Activated CD4-positive, alpha-beta T cell treated with anti-CD3 and anti-CD28 coated beads for 36 hours (primary cell): ENCODE measurements around the gene CCDC34. TPM values are rescaled to one million over a fixed set of nuclear protein-coding genes. Genes with fewer than 3 reads are reported as not detected.
"Not testable (repeated sequence)": the region's sequence is repeated elsewhere in the genome, so short reads cannot be mapped to it uniquely, and the experiment has no call there.

Experiments
- ATAC-seq: fragments of 200-7000 bp; cut with Tn5 transposase; one replicate; pipeline ENCODE4 v1.10.0; 2021; ENCODE audit warnings: mild to moderate bottlenecking, moderate library complexity
- CTCF ChIA-PET: fragments of 350-600 bp; sonication (Branson Sonifier 250); formaldehyde crosslinking; loops from one replicate; lab custom pipeline; 2021; ENCODE audit warnings: antibody characterized with exemption; lab: Charles Lee
- POLR2A ChIA-PET: fragments of 350-600 bp; sonication (Branson Sonifier 250); formaldehyde crosslinking; loops from one replicate; lab custom pipeline; 2021; ENCODE audit warnings: antibody characterized with exemption, inconsistent platforms; lab: Charles Lee
- DNase-seq: peaks from one replicate; pipeline ENCODE4 v3.0.0-alpha.2; 2020
- H3K27ac Mint-ChIP-seq: one replicate; pipeline ENCODE4 v1.8.0; 2021; ENCODE audit warnings: mixed read lengths
- H3K27me3 Mint-ChIP-seq: one replicate; pipeline ENCODE4 v1.8.0; 2021; ENCODE audit warnings: mixed read lengths
- H3K36me3 Mint-ChIP-seq: one replicate; pipeline ENCODE4 v1.8.0; 2021; ENCODE audit warnings: low read depth, mixed read lengths
- H3K4me1 Mint-ChIP-seq: one replicate; pipeline ENCODE4 v1.8.0; 2021; ENCODE audit warnings: mixed read lengths
- H3K4me3 Mint-ChIP-seq: one replicate; pipeline ENCODE4 v1.8.0; 2021; ENCODE audit warnings: mild to moderate bottlenecking, moderate library complexity, mixed read lengths
- H3K9me3 Mint-ChIP-seq: one replicate; pipeline ENCODE4 v1.8.0; 2021; ENCODE audit warnings: low read depth, mixed read lengths
- intact Hi-C, 2 experiments: fragments of 100-400 bp; cut with DNase I in 1 of 2; cut with micrococcal nuclease in 1 of 2; formaldehyde crosslinking; loops; one replicate each; pipeline versions ENCODE4 v1.14.2 to v1.15.1; 2022 to 2024; cut with DNase I, micrococcal nuclease
- total RNA-seq, 2 experiments: library from RNA; stranded (reverse); gene quantifications; one replicate each; pipeline ENCODE4 v1.2.3, GENCODE V29; 2021

Gene CCDC34
- total RNA-seq, 2 experiments from 2014 or later: 24.6 to 42.4 TPM

- Mint-ChIP-seq H3K4me1 (peaks cover 10% of the 10 kb centered on the region), H3K27me3 (no peaks in the 10 kb centered on the region), H3K27ac (no peak overlapping the region), H3K4me3 (no peak overlapping the region), H3K9me3 (no peaks in the 10 kb centered on the region), H3K36me3 (no peaks in the 10 kb centered on the region)
- ChIA-PET POLR2A (no interaction called here), CTCF (no interaction called here)
- DNase-seq: no peak
- ATAC-seq: no peak
- intact Hi-C loops: no loop called here
Observed at GRCh38 chr11:27356624-27357222, 6.3 kb downstream of the CCDC34 start.

DNA sequence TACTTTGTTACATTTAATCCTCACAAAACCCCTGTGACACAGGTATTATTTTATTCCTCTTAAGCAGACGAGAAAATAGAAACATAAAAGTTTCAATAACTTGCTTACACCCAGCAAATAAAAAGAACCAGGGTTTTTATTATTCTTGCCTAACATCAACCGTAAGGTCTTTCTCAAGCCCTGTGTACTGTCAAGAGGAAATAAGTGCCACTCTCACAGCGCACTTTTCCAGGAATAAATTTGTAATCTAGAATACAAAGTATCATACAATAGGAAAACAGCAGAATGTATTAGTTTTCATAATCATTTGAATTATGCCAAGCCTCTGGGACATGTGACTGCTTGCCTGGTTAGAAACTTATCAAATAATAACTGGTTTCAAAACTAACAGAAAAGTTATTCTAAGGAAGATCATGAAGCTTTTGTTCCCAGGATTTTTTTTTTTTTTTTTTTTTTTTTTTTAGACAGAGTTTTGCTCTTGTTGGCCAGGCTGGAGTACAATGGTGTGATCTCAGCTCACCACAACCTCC lies 7.4 kb downstream of the CCDC34 start:
- no peaks in the 10 kb centered on the region for H3K9me3 Mint-ChIP-seq
- ChIA-PET POLR2A (no interaction called here), CTCF (no interaction called here)
- H3K36me3 Mint-ChIP-seq: no peaks in the 10 kb centered on the region
- DNase-seq: no peak
- no peaks in the 10 kb centered on the region for H3K27me3 Mint-ChIP-seq
- H3K4me1 Mint-ChIP-seq: peaks cover 6% of the 10 kb centered on the region
- intact Hi-C loops: no loop called here
- no peak overlapping the region for H3K27ac Mint-ChIP-seq
- no peak for ATAC-seq
- no peak overlapping the region for H3K4me3 Mint-ChIP-seq

- peaks cover 6% of the 10 kb centered on the region for H3K4me1 Mint-ChIP-seq
- no peaks in the 10 kb centered on the region for H3K9me3 Mint-ChIP-seq
- no peak overlapping the region for H3K27ac Mint-ChIP-seq
- no peaks in the 10 kb centered on the region for H3K27me3 Mint-ChIP-seq
- intact Hi-C loops: no loop called here
- ChIA-PET POLR2A (no interaction called here), CTCF (no interaction called here)
- peaks cover 5% of the 10 kb centered on the region for H3K36me3 Mint-ChIP-seq
- DNase-seq (no peak), ATAC-seq (no peak)
- H3K4me3 Mint-ChIP-seq: no peak overlapping the region
Observed at GRCh38 chr11:27354359-27354965, 8.6 kb downstream of the CCDC34 start.

GRCh38 chr11:27353593-27354358 lies 9.2 kb downstream of the CCDC34 start:
- CTCF ChIA-PET: no interaction called here
- no peak for ATAC-seq
- intact Hi-C loops: no loop called here

DNA sequence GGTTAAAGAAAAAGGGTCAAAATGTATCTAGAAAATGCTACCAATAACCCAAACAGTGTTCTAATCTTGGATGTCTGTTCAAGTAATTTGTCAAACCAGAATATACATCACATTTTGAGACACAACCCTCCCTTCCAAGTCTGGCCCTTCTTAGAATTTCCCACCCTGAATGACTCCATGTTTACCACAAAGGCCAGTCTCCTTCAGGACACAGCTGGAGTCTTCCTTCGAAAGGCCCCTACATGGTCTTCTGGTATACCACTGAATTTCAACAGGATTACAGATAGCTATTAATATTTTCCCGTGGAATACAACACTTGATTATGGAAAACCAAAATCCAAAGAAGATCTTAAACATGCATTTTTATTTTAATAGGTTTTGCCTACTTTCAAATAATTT lies 10.2 kb downstream of the CCDC34 start:
- intact Hi-C loops: no loop called here
- H3K27me3 Mint-ChIP-seq: no peaks in the 10 kb centered on the region
- no peak overlapping the region for H3K27ac Mint-ChIP-seq
- peaks cover 9% of the 10 kb centered on the region for H3K36me3 Mint-ChIP-seq
- H3K4me3 Mint-ChIP-seq: no peak overlapping the region
- H3K4me1 Mint-ChIP-seq: peaks cover 2% of the 10 kb centered on the region
- H3K9me3 Mint-ChIP-seq: no peaks in the 10 kb centered on the region
- DNase-seq (no peak), ATAC-seq (no peak)
- ChIA-PET CTCF (interaction anchor here (0.6 kb wide), 1 partner anchor 12 kb away, joined by 3 read pairs; no protein-coding TSS in a partner anchor), POLR2A (no interaction called here)

More at GRCh38 chr11:27353593-27354358, 9.2 kb downstream of the CCDC34 start:
- H3K36me3 Mint-ChIP-seq: peaks cover 5% of the 10 kb centered on the region
- H3K9me3 Mint-ChIP-seq: no peaks in the 10 kb centered on the region
- H3K4me1 Mint-ChIP-seq: peaks cover 4% of the 10 kb centered on the region
- H3K4me3 Mint-ChIP-seq: no peak overlapping the region
- H3K27me3 Mint-ChIP-seq: no peaks in the 10 kb centered on the region
- POLR2A ChIA-PET: no interaction called here
- DNase-seq: no peak
- H3K27ac Mint-ChIP-seq: no peak overlapping the region

DNA sequence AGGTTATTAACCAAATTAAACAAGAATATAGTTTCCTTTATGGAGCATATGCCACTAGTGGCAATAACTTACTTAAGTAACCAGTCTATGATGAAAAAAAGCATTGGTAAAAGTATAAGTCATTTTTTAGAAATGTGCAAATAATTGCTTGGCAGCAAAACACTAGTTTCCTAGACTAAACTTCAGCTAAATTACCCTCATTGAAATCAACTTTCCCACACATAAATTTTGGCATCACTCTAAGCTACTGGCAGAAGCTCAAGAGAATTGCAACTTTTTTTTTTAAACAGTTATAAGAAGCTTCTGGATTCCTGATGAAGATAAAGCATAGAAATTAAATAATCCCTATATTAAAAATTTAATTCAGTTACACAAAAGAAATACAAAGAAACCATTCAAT lies 12.5 kb downstream of the CCDC34 start:
- ChIA-PET POLR2A (no interaction called here), CTCF (no interaction called here)
- no peaks in the 10 kb centered on the region for H3K27me3 Mint-ChIP-seq
- H3K9me3 Mint-ChIP-seq: no peaks in the 10 kb centered on the region
- intact Hi-C loops: no loop called here
- H3K4me1 Mint-ChIP-seq: peaks cover 2% of the 10 kb centered on the region
- DNase-seq (no peak), ATAC-seq (no peak)
- peaks cover 9% of the 10 kb centered on the region for H3K36me3 Mint-ChIP-seq
- H3K4me3 Mint-ChIP-seq: no peak overlapping the region
- no peak overlapping the region for H3K27ac Mint-ChIP-seq

DNA sequence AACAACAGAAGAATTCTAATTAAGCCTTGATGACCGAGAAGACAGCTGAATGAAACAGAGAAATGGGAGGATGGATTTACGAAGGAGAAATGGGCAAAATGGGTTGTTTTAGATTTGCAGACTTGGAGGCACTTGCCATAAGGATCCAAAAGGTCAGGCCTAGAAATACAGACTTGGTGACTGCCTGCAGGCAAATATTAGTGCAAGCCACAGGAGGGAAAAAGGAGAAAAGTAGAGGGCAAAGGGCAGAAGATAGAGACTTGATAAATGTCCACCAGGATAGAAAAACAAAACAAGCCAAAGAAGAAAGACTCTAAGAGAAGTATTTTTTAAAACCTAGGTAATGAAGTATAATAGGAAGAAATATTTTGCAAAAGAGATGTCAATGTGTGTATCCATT lies 13.1 kb downstream of the CCDC34 start:
- Mint-ChIP-seq H3K36me3 (peaks cover 10% of the 10 kb centered on the region), H3K27ac (no peak overlapping the region), H3K27me3 (no peaks in the 10 kb centered on the region), H3K4me3 (no peak overlapping the region), H3K9me3 (no peaks in the 10 kb centered on the region), H3K4me1 (peaks cover 2% of the 10 kb centered on the region)
- DNase-seq: no peak
- ChIA-PET POLR2A (no interaction called here), CTCF (no interaction called here)
- no peak for ATAC-seq
- intact Hi-C loops: no loop called here

- Mint-ChIP-seq H3K27ac (no peak overlapping the region), H3K9me3 (no peaks in the 10 kb centered on the region), H3K4me1 (no peaks in the 10 kb centered on the region), H3K4me3 (no peak overlapping the region), H3K36me3 (peaks cover 10% of the 10 kb centered on the region), H3K27me3 (no peaks in the 10 kb centered on the region)
- ChIA-PET POLR2A (no interaction called here), CTCF (interaction anchor here (0.7 kb wide), 1 partner anchor 11 kb away, joined by 3 read pairs; no protein-coding TSS in a partner anchor)
- ATAC-seq (no peak), DNase-seq (no peak)
- intact Hi-C loops: no loop called here
Observed at GRCh38 chr11:27348340-27348873, 14.6 kb downstream of the CCDC34 start.

- no peaks in the 10 kb centered on the region for H3K4me1 Mint-ChIP-seq
- H3K9me3 Mint-ChIP-seq: no peaks in the 10 kb centered on the region
- H3K4me3 Mint-ChIP-seq: no peak overlapping the region
- H3K27ac Mint-ChIP-seq: no peak overlapping the region
- DNase-seq: no peak
- H3K36me3 Mint-ChIP-seq: peaks cover 10% of the 10 kb centered on the region
- H3K27me3 Mint-ChIP-seq: no peaks in the 10 kb centered on the region
- ATAC-seq: no peak
- ChIA-PET CTCF (interaction anchor here (0.7 kb wide), 2 partner anchors 12 to 233 kb away, joined by 3 read pairs; no protein-coding TSS in a partner anchor), POLR2A (no interaction called here)
- intact Hi-C loops: no loop called here
Observed at GRCh38 chr11:27347359-27348339, 15.4 kb downstream of the CCDC34 start.

DNA sequence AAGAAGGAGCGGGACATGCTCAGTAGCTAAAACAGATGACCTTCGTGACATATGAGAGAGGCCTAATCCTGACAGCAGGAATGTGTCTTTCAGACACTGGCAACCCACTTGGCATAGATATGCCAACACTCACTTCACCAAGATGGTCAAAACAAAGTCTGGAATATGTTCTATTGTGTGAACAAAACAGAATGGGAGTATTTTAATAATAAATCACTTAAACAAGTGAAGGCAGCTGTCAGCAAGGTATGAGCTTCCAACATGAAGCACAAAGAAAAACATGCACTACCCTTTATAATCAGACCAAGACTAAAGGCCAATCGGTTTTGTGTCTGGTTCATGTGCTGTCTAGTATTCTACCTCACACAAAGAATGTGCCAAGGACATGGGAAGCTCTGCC lies 23.1 kb downstream of the CCDC34 start:
- no peaks in the 10 kb centered on the region for H3K27me3 Mint-ChIP-seq
- ChIA-PET POLR2A (no interaction called here), CTCF (no interaction called here)
- no peak overlapping the region for H3K4me3 Mint-ChIP-seq
- ATAC-seq (no peak), DNase-seq (no peak)
- intact Hi-C loops: no loop called here
- no peaks in the 10 kb centered on the region for H3K9me3 Mint-ChIP-seq
- no peaks in the 10 kb centered on the region for H3K4me1 Mint-ChIP-seq
- H3K36me3 Mint-ChIP-seq: peaks cover under 1% of the 10 kb centered on the region
- no peak overlapping the region for H3K27ac Mint-ChIP-seq

GRCh38 chr11:27334764-27335163 lies 28.3 kb downstream of the CCDC34 start:
- H3K27ac Mint-ChIP-seq, H3K36me3 Mint-ChIP-seq, H3K27me3 Mint-ChIP-seq, H3K4me3 Mint-ChIP-seq, POLR2A ChIA-PET, DNase-seq, intact Hi-C loops, ATAC-seq, H3K4me1 Mint-ChIP-seq, H3K9me3 Mint-ChIP-seq: not testable (repeated sequence)
- CTCF ChIA-PET: interaction anchor here (0.9 kb wide), 1 partner anchor 144 kb away, joined by 4 read pairs; no protein-coding TSS in a partner anchor
